Hippocampal formation (tissue), 2 donors: ENCODE data around the gene KANSL1L.
A peak's percentile ranks its signal among the peaks of the same experiment; 100 is the strongest.

Experiments used
- DNase-seq, 2 donors: peaks; one replicate each; lab custom pipeline; 2025; lab: John Stamatoyannopoulos, UW

The KANSL1L gene

DNA sequence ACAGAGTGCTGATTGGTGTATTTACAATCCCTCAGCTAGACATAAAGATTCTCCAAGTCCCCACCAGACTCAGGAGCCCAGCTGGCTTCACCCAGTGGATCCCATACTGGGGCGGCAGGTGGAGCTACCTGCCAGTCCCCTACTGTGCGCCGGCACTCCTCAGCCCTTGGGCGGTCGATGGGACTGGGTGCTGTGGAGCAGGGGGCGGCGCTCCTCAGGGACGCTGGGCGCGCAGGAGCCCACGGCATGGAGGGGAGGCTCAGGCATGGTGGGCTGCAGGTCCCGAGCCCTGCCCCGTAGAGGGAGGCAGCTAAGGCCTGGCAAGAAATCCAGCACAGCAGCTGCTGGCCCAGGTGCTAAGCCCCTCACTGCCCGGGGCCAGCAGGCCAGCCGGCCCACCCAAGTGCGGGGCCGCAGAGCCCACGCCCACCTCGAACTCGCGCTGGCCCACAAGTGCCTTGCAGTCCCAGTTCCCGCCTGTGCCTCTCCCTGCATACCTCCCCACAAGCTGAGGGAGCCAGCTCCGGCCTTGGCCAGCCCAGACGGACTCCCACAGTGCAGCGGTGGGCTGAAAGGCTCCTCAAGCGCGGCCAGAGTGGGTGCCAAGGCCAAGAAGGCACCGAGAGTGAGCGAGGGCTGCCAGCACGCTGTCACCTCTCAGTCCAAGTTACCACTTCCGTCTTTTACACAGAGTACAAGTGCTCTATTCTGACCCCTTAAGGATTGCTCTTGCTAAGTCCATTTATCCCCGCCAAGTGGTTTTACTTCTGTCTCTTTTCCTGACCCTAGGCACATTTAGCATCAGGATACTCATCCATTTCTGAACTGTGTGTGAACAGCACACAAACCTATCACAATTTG lies 170.5 kb downstream of the KANSL1L start:
- no peak for DNase-seq

DNA sequence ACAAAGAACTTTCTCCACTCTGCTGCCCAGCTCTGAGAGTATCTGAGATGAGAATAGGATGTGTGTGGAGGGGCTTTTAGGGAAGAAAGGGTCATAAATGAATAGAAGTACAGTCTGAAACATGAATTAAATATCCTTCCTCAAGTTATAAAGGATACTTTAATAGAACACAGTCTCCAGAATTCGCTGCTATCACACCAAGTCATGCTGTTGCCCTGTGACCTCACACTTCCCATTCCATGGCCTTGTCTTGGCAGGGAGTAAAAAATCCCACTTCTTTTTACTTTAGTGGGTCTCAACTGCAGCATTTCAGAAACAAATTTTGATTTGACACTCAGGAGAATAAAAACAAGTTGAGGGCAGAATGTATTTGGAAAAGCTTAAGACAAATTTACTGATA lies 172.6 kb downstream of the KANSL1L start:
- no peak for DNase-seq

DNA sequence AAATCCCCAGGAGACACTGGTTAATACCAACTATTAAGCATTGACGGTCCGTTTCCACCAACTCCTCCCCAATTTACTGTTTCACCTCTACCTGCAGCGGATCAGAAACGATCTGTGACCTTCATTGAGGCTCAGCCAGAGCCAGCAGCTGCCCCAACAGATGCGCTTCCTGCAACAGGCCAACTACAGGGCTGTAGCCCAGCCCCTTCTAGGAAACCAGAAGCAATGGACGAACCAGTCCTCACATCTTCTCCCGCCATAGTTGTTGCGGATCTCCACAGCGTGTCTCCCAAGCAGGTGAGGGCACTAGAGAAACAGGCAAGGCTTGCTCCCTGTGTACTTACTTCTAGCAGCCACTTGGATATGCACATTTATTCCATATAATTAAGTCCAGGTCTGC lies 177.2 kb downstream of the KANSL1L start:
- no peak for DNase-seq

DNA sequence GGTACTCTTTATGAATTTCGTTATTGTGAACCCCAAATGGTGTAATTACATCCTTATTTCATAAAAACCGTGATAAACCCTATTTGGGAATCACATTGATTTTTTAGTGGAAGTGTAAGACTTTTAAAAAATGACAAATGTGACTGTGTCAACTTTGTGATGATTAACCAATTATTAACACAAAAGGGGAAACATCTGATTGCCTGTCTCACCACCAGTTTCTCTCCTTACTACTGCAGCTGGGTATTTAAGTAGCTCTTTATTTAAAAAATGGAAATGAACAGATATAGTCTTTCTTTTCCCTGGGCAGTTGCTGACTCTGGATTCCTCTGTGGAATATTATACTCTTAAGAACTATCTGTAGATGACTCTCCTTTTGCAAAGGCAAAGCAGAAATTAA lies 180.4 kb downstream of the KANSL1L start:
- no peak for DNase-seq

DNA sequence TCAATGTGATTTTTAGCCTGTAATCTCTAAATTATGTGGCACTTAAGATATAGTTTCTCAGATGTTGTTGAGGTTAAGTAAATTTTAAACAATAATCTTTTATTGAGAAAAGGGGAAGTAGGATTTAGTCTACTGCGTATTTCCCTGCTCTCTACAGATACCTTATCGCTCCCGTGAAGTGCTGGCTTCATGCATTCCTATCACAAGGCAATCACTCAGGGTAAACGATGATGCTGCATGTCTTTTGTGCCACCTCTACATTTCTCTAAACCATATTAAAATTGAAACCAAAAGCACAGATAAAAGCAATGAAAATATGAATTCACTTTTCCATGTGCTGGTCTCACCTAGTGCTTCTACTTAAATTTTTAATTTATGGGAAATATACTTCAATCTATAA lies 183.2 kb downstream of the KANSL1L start:
- DNase-seq = no peak

DNA sequence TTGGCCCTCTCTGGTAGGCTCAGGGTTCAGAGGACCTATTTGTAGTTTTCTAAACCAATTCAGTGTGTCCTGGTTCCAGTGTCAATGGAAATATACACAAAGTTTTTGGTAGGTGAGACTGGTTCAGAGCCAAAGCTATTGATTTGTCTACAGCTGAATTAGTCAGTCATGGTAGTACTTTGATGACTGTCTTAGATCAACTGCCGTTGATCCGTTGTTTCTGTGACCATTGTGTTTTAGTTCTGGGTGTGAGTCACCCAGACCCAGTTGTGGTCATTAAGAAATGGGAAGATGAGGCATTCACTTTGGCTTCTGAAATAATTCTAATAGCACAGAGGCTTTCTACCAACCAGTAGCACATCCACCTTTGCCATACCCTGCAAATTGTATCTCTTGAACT lies 184.8 kb downstream of the KANSL1L start:
- DNase-seq = no peak

DNA sequence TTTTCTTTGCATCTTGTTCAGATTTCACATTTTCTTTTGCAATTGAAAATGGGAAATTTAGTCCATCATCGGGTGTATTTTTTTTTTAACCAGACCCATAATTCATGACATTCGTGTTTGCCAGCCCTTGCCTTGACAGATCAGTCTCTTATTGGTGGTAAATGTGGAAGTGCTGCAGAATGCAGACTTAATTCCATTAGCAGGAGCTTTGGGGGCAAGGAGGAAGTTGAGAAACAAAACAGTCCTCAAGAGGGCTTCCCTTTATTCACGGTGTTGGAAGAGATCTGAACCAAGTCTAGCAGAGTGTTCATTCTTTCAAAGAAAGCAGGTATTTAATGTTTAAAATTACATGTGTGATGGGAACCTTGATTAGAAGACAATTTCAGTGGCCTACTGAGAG lies 185.3 kb downstream of the KANSL1L start:
- no peak for DNase-seq

DNA sequence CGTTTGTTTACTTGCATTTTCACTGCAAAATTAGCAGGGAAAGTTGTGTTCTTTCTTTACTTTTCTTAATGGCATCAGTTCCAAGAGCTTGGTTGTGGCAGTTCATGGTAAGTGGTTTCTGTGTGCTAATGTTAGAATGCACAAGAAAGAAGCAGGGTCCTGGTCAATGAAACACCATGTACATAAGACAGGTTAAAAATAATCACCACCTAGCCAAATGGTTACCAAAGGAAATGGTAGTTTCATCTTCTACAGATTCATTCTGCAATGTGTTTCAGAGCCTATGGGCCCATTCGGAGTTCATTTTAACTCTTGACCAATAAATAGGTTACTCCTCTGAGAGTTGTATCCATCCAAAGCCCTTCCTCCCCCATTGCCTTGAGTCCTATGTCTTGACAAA lies 186.9 kb downstream of the KANSL1L start:
- no peak for DNase-seq

DNA sequence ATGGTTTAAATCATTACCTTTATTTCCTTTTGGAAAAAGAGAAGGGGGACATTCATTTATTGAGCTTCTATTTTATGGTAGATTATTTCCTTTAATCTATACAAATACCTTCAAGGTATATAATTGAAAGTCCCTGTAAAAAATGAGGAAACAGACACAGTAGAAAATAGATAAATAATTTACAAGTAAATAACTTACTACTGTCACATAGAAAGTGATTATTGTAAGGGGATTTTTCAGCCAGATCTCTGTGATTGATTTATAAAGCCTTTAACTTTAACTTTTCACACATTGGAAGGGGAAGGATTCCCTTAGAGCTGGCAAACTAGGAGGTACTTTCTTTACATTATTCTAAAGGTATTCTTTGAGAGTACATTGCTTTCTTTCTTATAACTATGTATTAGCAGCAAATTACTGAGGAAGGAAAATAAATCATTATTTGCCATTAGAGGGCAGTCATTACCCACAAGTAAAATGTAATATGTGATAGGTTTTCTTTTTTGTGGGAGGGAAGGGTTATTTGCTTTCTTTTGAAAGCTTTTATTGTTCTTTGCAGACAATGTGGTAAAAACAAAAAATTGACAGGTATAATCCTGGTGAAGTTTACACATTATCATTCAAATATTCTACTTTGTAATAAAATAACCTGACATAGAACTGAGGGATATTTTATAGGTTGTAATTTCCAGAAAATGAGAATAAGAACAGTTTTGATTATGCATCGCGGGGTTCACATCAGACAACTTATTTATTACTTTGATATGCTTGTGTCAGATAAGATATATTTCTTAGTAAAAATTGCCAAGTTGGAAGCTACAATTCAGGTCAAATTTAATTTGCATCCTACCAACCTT lies 193.6 kb downstream of the KANSL1L start:
- DNase-seq = peak in 1 of 2 donors; percentile 38

DNA sequence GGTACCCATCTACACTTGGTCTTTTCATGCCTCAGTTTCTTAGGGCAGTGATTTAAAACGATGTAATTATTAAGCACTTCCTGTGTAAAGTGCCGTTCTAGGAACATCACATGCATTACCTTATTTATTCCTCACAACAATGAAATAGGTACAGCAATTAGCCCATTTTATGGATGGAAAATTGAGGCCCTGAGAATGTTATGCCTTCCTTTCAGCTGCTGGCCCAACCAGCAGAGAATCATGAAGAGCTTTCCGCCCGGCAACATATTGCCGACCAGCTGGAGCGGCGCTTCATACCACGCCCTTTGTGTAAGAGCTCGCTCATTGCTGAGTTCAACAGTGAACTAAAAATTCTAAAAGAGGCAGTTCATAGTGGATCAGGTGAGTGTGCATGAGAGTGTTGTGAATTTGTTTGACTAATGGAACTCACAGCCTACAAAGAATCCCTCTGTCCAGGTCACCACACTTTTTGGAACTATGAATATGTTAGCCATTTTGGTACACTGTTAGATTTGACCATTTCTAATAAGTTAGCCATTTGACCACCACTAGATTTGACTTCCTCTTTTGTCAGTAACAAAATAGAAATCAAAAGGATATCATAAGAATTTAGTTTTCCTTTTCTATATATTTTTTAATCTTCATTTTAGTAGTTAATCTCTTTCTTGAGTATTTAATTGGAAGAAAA lies 194.4 kb downstream of the KANSL1L start:
- no peak for DNase-seq

DNA sequence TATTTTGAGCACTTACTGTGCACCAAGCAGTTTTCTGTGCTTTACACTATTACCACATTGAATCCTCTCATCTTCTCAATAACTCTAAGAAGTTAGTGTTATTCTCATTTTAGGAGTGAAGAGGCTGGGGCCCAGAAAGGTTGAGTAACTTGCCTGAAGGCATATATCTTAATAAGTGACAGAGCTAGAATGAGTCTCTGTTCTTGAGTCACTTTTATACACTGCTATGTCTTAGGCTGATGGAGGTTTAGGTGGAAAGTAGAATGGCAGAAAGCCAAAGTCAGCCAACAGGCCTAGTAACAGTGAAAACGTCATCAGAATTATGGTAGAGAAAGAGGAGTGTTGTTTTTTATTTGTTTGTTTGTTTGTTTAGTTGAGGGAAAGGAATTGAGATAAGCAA lies 196.6 kb downstream of the KANSL1L start:
- DNase-seq = no peak

DNA sequence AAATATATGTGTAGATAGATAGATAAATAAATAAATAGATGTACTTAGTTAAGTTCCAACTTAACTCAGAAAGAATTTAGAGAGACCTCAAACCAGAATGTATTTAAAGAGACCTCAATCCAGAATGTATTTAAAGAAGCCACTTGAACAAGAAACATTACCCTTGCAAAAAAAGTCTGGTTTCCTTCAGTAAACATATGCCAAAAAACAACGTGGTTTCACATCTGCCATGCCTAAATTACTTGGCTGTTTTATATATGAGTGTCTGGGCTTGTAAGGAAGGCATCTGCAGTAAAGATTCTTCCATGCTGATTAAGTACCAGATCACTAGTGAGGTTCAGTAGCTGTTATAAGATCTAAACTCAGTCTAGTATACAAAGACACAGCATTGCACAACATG lies 197.9 kb downstream of the KANSL1L start:
- no peak for DNase-seq
